HEK293 (cell line): ENCODE measurements around the gene DUS1L.

Source experiments
- FEZF1 ChIP-seq: fragments of 450-650 bp; formaldehyde crosslinking; IDR thresholded peaks from 2 replicates; pipeline ENCODE4 v1.5.1; 2016; ENCODE audit warnings: missing biosample characterization, missing genetic modification characterization
- KLF1 ChIP-seq: fragments of 450-650 bp; formaldehyde crosslinking; IDR thresholded peaks from 2 replicates; pipeline ENCODE4 v1.5.1; 2016; ENCODE audit warnings: missing biosample characterization, missing genetic modification characterization
- SCRT1 ChIP-seq: fragments of 450-650 bp; formaldehyde crosslinking; IDR thresholded peaks from 2 replicates; pipeline ENCODE4 v1.5.1; 2016; ENCODE audit warnings: missing biosample characterization, missing genetic modification characterization, borderline replicate concordance
- ZEB2 ChIP-seq: fragments of 450-650 bp; formaldehyde crosslinking; IDR thresholded peaks from 2 replicates; pipeline ENCODE4 v1.5.1; 2016; ENCODE audit warnings: missing biosample characterization, missing genetic modification characterization
- ZNF121 ChIP-seq: fragments of 450-650 bp; formaldehyde crosslinking; IDR thresholded peaks from 2 replicates; pipeline ENCODE4 v1.5.1; 2016; ENCODE audit warnings: missing biosample characterization, missing genetic modification characterization
- ZNF146 ChIP-seq: fragments of 450-650 bp; formaldehyde crosslinking; IDR thresholded peaks from 2 replicates; pipeline ENCODE4 v1.5.1; 2016; ENCODE audit warnings: missing biosample characterization, missing genetic modification characterization
- ZNF174 ChIP-seq: fragments of 450-650 bp; formaldehyde crosslinking; IDR thresholded peaks from 2 replicates; pipeline ENCODE4 v1.5.0; 2017; ENCODE audit warnings: missing biosample characterization, mild to moderate bottlenecking, missing genetic modification characterization
- ZNF175 ChIP-seq: fragments of 450-650 bp; formaldehyde crosslinking; IDR thresholded peaks from 2 replicates; pipeline ENCODE4 v1.5.1; 2016; ENCODE audit warnings: missing biosample characterization, missing genetic modification characterization
- ZNF2 ChIP-seq: fragments of 450-650 bp; formaldehyde crosslinking; IDR thresholded peaks from 2 replicates; pipeline ENCODE4 v1.5.1; 2016; ENCODE audit warnings: missing biosample characterization, missing genetic modification characterization
- ZNF214 ChIP-seq: fragments of 450-650 bp; formaldehyde crosslinking; IDR thresholded peaks from 2 replicates; pipeline ENCODE4 v1.5.1; 2017; ENCODE audit warnings: missing biosample characterization, mild to moderate bottlenecking, missing genetic modification characterization, borderline replicate concordance
- ZNF324 ChIP-seq: fragments of 450-650 bp; formaldehyde crosslinking; IDR thresholded peaks from 2 replicates; pipeline ENCODE4 v1.5.1; 2016; ENCODE audit warnings: missing biosample characterization, missing genetic modification characterization
- ZNF433 ChIP-seq: fragments of 450-650 bp; formaldehyde crosslinking; IDR thresholded peaks from 2 replicates; pipeline ENCODE4 v1.5.1; 2016; ENCODE audit warnings: missing biosample characterization, missing genetic modification characterization, low read depth
- ZNF544 ChIP-seq: fragments of 450-650 bp; formaldehyde crosslinking; IDR thresholded peaks from 2 replicates; pipeline ENCODE4 v1.5.0; 2017; ENCODE audit warnings: missing biosample characterization, missing genetic modification characterization
- ZNF610 ChIP-seq: fragments of 450-650 bp; formaldehyde crosslinking; IDR thresholded peaks from 2 replicates; pipeline ENCODE4 v1.5.1; 2016; ENCODE audit warnings: missing biosample characterization, missing genetic modification characterization, borderline replicate concordance
- ZNF624 ChIP-seq: fragments of 450-650 bp; formaldehyde crosslinking; IDR thresholded peaks from 2 replicates; pipeline ENCODE4 v1.5.1; 2017; ENCODE audit warnings: missing biosample characterization, missing genetic modification characterization
- ZNF626 ChIP-seq: fragments of 450-650 bp; sonication (Bioruptor Pico); formaldehyde crosslinking; IDR thresholded peaks from 2 replicates; pipeline ENCODE4 v1.5.1; 2018; ENCODE audit warnings: missing biosample characterization, missing genetic modification characterization, inconsistent platforms
- ZNF629 ChIP-seq: fragments of 450-650 bp; formaldehyde crosslinking; IDR thresholded peaks from 2 replicates; pipeline ENCODE4 v1.5.1; 2017; ENCODE audit warnings: missing biosample characterization, missing genetic modification characterization
- ZNF776 ChIP-seq: fragments of 450-650 bp; formaldehyde crosslinking; IDR thresholded peaks from 2 replicates; pipeline ENCODE4 v1.5.0; 2017; ENCODE audit warnings: missing biosample characterization, missing genetic modification characterization, borderline replicate concordance
- TF ChIP-seq, protein P1 (sequence below): fragments of 450-650 bp; formaldehyde crosslinking; IDR thresholded peaks from 2 replicates; pipeline ENCODE4 v1.5.1; 2016; ENCODE audit warnings: missing biosample characterization, missing genetic modification characterization, borderline replicate concordance
- TF ChIP-seq, protein P2 (sequence below): fragments of 450-650 bp; formaldehyde crosslinking; IDR thresholded peaks from 2 replicates; pipeline ENCODE4 v1.5.1; 2016; ENCODE audit warnings: missing biosample characterization, missing genetic modification characterization
- TF ChIP-seq, protein P3 (sequence below): fragments of 450-650 bp; formaldehyde crosslinking; IDR thresholded peaks from 2 replicates; pipeline ENCODE4 v1.5.1; 2016; ENCODE audit warnings: missing biosample characterization, missing genetic modification characterization
- TF ChIP-seq, protein P4 (sequence below): fragments of 450-650 bp; formaldehyde crosslinking; IDR thresholded peaks from 2 replicates; pipeline ENCODE4 v1.5.1; 2016; ENCODE audit warnings: missing biosample characterization, missing genetic modification characterization
- TF ChIP-seq, protein P5 (sequence below): fragments of 450-650 bp; formaldehyde crosslinking; IDR thresholded peaks from 2 replicates; pipeline ENCODE4 v1.5.1; 2016; ENCODE audit warnings: missing biosample characterization, missing genetic modification characterization
- TF ChIP-seq, protein P6 (sequence below): fragments of 450-650 bp; formaldehyde crosslinking; IDR thresholded peaks from 2 replicates; pipeline ENCODE4 v1.5.1; 2016; ENCODE audit warnings: missing biosample characterization, missing genetic modification characterization
- TF ChIP-seq, protein P7 (sequence below): fragments of 450-650 bp; formaldehyde crosslinking; IDR thresholded peaks from 2 replicates; pipeline ENCODE4 v1.5.1; 2016; ENCODE audit warnings: missing biosample characterization, missing genetic modification characterization
- TF ChIP-seq, protein P8 (sequence below): fragments of 450-650 bp; formaldehyde crosslinking; IDR thresholded peaks from 2 replicates; pipeline ENCODE4 v1.5.1; 2017; ENCODE audit warnings: missing biosample characterization, mild to moderate bottlenecking, missing genetic modification characterization, moderate library complexity

DUS1L gene

DNA sequence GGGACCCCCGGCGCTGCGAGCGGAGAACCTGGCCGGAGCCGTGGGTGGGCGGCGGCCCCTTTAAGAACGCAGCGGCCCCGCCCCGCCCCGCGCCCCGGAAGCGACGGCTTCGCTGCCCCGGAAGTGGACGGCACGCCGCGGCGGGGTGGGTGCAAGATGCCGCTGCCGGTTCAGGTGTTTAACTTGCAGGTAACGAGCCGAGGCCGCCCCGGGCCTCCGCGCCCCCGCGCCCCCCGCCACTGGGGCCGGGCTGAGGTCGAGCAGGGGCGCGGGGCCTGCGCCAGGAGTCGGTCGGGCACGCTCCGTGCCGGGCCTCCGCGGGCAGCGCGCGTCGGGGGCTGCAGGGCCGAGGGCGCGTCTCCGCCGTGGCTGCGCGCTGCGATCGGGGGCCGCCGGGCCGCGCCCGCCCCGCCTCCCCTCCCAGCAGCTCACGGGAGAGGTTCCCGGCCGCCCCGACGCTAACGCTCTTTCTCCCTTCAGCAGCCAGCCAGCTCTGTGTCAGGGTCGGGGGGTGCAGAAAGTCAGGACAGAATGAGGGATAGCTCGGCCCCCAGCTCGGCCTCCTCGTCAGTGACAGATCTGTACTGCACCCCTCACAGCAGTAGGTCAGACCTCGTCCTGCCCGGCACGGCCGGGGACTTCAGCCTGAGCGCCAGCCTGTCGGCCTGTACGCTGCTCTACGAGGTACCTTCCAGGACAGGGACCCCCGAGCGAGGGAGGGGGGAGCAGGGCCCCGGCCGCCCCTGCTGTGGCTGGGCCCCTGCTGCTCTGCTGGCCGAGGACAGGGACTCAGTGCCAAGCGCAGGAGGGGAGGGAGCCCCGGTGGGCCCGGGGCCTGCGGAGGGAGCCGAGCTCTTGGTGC lies 13.6 kb downstream of the DUS1L start, which contains the start of the genes GPS1 and RFNG (continued):
- TF ChIP-seq, protein P1, sequence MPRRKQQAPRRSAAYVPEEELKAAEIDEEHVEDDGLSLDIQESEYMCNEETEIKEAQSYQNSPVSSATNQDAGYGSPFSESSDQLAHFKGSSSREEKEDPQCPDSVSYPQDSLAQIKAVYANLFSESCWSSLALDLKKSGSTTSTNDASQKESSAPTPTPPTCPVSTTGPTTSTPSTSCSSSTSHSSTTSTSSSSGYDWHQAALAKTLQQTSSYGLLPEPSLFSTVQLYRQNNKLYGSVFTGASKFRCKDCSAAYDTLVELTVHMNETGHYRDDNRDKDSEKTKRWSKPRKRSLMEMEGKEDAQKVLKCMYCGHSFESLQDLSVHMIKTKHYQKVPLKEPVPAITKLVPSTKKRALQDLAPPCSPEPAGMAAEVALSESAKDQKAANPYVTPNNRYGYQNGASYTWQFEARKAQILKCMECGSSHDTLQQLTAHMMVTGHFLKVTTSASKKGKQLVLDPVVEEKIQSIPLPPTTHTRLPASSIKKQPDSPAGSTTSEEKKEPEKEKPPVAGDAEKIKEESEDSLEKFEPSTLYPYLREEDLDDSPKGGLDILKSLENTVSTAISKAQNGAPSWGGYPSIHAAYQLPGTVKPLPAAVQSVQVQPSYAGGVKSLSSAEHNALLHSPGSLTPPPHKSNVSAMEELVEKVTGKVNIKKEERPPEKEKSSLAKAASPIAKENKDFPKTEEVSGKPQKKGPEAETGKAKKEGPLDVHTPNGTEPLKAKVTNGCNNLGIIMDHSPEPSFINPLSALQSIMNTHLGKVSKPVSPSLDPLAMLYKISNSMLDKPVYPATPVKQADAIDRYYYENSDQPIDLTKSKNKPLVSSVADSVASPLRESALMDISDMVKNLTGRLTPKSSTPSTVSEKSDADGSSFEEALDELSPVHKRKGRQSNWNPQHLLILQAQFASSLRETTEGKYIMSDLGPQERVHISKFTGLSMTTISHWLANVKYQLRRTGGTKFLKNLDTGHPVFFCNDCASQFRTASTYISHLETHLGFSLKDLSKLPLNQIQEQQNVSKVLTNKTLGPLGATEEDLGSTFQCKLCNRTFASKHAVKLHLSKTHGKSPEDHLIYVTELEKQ = no peak
- no peak for TF ChIP-seq ZNF324 (tag by site-specific recombination)
- TF ChIP-seq, protein P2, sequence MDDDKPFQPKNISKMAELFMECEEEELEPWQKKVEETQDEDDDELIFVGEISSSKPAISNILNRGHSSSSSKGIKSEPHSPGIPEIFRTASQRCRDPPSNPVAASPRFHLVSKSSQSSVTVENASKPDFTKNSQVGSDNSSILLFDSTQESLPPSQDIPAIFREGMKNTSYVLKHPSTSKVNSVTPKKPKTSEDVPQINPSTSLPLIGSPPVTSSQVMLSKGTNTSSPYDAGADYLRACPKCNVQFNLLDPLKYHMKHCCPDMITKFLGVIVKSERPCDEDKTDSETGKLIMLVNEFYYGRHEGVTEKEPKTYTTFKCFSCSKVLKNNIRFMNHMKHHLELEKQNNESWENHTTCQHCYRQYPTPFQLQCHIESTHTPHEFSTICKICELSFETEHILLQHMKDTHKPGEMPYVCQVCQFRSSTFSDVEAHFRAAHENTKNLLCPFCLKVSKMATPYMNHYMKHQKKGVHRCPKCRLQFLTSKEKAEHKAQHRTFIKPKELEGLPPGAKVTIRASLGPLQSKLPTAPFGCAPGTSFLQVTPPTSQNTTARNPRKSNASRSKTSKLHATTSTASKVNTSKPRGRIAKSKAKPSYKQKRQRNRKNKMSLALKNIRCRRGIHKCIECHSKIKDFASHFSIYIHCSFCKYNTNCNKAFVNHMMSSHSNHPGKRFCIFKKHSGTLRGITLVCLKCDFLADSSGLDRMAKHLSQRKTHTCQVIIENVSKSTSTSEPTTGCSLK (tag by site-specific recombination) = no peak
- no peak for TF ChIP-seq ZNF626
- TF ChIP-seq, protein P3, sequence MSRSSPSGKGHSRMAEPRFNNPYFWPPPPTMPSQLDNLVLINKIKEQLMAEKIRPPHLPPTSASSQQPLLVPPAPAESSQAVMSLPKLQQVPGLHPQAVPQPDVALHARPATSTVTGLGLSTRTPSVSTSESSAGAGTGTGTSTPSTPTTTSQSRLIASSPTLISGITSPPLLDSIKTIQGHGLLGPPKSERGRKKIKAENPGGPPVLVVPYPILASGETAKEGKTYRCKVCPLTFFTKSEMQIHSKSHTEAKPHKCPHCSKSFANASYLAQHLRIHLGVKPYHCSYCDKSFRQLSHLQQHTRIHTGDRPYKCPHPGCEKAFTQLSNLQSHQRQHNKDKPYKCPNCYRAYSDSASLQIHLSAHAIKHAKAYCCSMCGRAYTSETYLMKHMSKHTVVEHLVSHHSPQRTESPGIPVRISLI (tag by site-specific recombination) = no peak
- TF ChIP-seq, protein P4, sequence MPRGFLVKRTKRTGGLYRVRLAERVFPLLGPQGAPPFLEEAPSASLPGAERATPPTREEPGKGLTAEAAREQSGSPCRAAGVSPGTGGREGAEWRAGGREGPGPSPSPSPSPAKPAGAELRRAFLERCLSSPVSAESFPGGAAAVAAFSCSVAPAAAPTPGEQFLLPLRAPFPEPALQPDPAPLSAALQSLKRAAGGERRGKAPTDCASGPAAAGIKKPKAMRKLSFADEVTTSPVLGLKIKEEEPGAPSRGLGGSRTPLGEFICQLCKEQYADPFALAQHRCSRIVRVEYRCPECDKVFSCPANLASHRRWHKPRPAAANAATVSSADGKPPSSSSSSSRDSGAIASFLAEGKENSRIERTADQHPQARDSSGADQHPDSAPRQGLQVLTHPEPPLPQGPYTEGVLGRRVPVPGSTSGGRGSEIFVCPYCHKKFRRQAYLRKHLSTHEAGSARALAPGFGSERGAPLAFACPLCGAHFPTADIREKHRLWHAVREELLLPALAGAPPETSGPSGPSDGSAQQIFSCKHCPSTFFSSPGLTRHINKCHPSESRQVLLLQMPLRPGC (tag by site-specific recombination) = no peak
- no peak for TF ChIP-seq SCRT1
- TF ChIP-seq, protein P5, sequence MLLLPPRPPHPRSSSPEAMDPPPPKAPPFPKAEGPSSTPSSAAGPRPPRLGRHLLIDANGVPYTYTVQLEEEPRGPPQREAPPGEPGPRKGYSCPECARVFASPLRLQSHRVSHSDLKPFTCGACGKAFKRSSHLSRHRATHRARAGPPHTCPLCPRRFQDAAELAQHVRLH (tag by site-specific recombination) = no peak
- no peak for TF ChIP-seq ZNF214
- no peak for TF ChIP-seq ZNF433 (tag by site-specific recombination)
- no peak for TF ChIP-seq ZNF121 (tag by site-specific recombination)
- TF ChIP-seq ZNF629 = no peak
- no peak for TF ChIP-seq ZNF175 (tag by site-specific recombination)
- TF ChIP-seq, protein P6, sequence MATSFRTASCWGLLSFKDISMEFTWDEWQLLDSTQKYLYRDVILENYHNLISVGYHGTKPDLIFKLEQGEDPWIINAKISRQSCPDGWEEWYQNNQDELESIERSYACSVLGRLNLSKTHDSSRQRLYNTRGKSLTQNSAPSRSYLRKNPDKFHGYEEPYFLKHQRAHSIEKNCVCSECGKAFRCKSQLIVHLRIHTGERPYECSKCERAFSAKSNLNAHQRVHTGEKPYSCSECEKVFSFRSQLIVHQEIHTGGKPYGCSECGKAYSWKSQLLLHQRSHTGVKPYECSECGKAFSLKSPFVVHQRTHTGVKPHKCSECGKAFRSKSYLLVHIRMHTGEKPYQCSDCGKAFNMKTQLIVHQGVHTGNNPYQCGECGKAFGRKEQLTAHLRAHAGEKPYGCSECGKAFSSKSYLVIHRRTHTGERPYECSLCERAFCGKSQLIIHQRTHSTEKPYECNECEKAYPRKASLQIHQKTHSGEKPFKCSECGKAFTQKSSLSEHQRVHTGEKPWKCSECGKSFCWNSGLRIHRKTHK (tag by site-specific recombination) = no peak
- TF ChIP-seq, protein P7, sequence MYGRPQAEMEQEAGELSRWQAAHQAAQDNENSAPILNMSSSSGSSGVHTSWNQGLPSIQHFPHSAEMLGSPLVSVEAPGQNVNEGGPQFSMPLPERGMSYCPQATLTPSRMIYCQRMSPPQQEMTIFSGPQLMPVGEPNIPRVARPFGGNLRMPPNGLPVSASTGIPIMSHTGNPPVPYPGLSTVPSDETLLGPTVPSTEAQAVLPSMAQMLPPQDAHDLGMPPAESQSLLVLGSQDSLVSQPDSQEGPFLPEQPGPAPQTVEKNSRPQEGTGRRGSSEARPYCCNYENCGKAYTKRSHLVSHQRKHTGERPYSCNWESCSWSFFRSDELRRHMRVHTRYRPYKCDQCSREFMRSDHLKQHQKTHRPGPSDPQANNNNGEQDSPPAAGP (tag by site-specific recombination) = no peak
- TF ChIP-seq ZNF146 (tag by site-specific recombination) = no peak
- no peak for TF ChIP-seq ZNF2 (tag by site-specific recombination)
- TF ChIP-seq FEZF1 (tag by site-specific recombination) = no peak
- TF ChIP-seq KLF1 (tag by site-specific recombination) = no peak
- no peak for TF ChIP-seq ZNF610
- no peak for TF ChIP-seq ZNF544 (tag by site-specific recombination)
- TF ChIP-seq ZEB2 (tag by site-specific recombination) = no peak
- TF ChIP-seq ZNF776 (tag by site-specific recombination) = no peak
- TF ChIP-seq ZNF624 (tag by site-specific recombination) = no peak
- TF ChIP-seq, protein P8, sequence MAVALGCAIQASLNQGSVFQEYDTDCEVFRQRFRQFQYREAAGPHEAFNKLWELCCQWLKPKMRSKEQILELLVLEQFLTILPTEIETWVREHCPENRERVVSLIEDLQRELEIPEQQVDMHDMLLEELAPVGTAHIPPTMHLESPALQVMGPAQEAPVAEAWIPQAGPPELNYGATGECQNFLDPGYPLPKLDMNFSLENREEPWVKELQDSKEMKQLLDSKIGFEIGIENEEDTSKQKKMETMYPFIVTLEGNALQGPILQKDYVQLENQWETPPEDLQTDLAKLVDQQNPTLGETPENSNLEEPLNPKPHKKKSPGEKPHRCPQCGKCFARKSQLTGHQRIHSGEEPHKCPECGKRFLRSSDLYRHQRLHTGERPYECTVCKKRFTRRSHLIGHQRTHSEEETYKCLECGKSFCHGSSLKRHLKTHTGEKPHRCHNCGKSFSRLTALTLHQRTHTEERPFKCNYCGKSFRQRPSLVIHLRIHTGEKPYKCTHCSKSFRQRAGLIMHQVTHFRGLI = no peak
- TF ChIP-seq ZNF174 (tag by site-specific recombination) = no peak
